ENCODE measurements around the gene OR2C1.

The OR2C1 gene

DNA sequence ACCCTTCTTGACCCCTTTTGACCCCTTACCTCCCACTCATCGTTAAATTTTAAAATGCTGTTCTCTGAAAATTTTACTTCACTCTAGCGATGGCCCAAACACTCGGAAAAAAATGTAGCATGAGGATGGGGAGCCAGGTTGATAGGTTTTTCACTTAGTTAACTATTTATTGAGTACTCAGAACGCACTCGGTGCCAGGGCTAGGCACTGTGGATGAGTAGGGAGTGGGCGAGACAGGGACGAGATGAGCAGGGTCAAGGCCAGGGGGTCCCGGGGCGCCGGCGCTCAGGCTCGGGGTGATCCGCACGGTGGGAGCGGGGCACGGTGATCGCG lies 44.7 kb downstream of the OR2C1 start:
- DNase-seq (ENCODE audit: low read depth): peak; percentile 3

DNA sequence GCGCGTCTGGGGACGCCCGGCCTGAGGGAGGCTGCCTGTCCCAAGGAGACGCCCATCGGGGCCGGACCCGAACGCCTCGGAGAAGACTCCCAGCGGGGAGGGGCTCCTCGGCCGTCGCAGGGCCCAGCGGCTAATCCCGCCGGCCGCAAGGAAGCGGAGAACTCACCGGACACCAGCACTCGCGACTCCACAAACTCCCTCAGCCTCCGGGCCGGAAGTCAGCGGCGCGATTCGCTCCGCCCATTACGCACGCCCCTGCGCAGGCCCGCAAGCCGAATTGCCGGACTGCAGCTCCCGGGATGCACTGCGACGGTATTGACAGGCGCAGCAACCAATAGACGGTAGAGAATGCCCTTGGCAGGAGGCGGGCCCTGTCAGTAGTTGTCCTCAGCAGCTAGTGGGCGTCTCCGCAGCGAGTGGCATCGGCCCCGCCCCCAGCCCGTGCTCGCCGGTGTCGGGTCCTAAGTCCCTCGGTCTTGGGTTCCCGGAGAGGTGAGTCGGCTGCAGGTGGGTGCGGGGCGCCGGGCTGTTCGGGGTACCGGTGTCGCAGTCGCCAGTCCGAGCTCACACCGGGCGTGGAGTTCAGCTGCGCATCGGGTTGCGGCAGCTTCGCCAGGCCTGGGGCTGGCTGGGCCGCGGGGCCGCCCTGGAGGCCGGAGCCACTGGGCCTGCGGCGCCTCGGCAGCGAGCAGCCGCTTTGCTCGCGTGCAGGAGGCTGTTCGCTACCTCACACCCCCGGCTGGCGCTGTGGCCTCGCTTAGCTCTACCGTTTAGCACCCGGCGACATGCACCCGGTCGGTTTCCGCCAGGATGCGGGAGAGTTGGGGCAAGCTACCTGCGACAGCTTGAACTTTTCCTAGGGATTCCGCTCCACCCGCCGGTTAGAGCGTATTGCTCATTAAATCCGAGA lies 45.3 kb downstream of the OR2C1 start, which contains the start of the genes ZNF174 and ZSCAN32:
Gene ZNF174, plus strand, starts transcription at position 437 of the 910 bp plus-strand sequence. CDS start 790 bp downstream, outside the sequence.
Gene ZSCAN32, minus strand, starts transcription at position 226 of the 910 bp plus-strand sequence. CDS start 3,447 bp downstream, outside the sequence.
- DNase-seq (ENCODE audit: low read depth): peak; percentile 93

DNA sequence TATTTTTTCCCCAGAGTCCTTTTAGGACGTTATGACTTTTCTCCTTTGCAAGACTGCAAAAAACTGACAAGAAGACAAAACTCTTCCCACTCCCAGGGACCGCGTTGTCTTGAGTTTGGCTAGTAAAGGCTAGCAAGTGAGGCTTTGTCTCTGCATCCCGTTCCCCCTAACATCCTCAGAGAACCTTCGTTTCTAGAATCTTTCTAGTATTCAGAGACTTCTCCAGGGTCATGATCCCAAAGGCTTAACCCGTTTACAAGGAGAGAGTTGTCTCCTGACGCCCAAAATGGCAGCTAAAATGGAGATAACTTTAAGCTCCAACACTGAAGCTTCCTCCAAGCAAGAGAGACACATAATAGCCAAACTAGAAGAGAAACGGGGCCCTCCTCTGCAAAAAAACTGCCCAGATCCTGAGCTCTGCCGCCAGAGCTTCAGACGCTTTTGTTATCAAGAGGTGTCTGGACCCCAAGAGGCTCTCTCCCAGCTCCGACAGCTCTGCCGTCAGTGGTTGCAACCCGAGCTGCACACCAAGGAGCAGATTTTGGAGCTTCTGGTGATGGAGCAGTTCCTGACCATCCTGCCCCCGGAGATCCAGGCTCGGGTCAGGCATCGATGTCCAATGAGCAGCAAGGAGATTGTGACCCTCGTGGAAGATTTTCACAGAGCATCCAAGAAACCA lies 46.2 kb downstream of the OR2C1 start:
- DNase-seq (ENCODE audit: low read depth): no peak

All from HS-27A (cell line).